KOPT-K1 (cell line): Measurements from ENCODE around the gene LGR5.

Experiments
- H3K27ac ChIP-seq: fragments of 200-600 bp; sonication (generic); 2 replicates; pipeline ENCODE4 v1.5.1; 2016; ENCODE audit warnings: antibody characterized with exemption, mild to moderate bottlenecking, low read depth, low read length; ENCODE audit not compliant: poor library complexity, severe bottlenecking
- H3K36me3 ChIP-seq: fragments of 200-600 bp; sonication (generic); 2 replicates; pipeline ENCODE4 v1.5.1; 2017; ENCODE audit warnings: antibody characterized with exemption, mild to moderate bottlenecking, low read length, moderate library complexity; ENCODE audit not compliant: insufficient read depth
- H3K9me3 ChIP-seq: fragments of 200-600 bp; sonication (generic); 2 replicates; pipeline ENCODE4 v1.5.1; 2017; ENCODE audit warnings: antibody characterized with exemption, low read length, mild to moderate bottlenecking; ENCODE audit not compliant: insufficient read depth, poor library complexity, severe bottlenecking

Gene LGR5

GRCh38 chr12:71448150-71448581 lies 8.6 kb downstream of the LGR5 start:
- H3K36me3 ChIP-seq: no peaks in the 10 kb centered on the region
- no peak overlapping the region for H3K27ac ChIP-seq
- no peaks in the 10 kb centered on the region for H3K9me3 ChIP-seq

- H3K36me3 ChIP-seq: no peaks in the 10 kb centered on the region
- H3K27ac ChIP-seq: no peak overlapping the region
- no peaks in the 10 kb centered on the region for H3K9me3 ChIP-seq
Measured at GRCh38 chr12:71449373-71450070, 9.9 kb downstream of the LGR5 start.

- Histone ChIP-seq H3K27ac (no peak overlapping the region), H3K36me3 (no peaks in the 10 kb centered on the region)
Measured at GRCh38 chr12:71452006-71452405, 12.4 kb downstream of the LGR5 start.

DNA sequence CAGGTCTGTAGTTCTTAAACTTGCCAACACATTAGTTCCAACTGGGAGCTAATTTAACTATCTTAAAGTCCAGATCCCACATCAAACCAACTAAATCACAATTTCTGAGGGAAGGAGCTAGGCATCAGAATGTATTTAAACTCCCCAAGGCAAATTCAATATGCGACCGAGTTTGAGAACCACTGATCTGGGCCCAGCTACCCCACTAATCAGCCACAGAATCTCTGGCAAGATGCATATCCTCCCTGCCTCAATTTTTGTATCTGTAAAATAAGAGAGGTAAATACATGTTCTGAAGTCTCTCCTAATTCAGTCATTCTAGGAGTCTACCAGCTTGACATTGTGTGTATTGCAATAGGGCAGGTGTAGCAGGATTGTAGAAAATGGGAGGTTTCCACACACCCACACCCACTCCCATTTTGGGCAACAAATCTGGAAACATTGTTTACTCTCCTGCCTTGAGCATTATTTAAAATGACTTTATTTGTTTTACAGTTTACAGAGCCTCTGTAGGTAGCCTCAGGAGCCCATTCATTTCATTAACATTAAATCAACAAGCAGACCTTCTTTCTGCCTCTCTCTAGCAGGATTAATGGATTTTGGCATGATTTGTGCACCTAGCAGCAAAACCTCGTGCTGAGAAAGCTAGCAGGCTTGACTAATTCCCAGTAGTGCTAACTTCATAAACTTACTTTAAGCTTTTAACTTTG lies 15.6 kb downstream of the LGR5 start:
- H3K27ac ChIP-seq: no peak overlapping the region
- H3K36me3 ChIP-seq: no peaks in the 10 kb centered on the region
- no peaks in the 10 kb centered on the region for H3K9me3 ChIP-seq

More at GRCh38 chr12:71452006-71452405, 12.4 kb downstream of the LGR5 start:
- no peaks in the 10 kb centered on the region for H3K9me3 ChIP-seq

DNA sequence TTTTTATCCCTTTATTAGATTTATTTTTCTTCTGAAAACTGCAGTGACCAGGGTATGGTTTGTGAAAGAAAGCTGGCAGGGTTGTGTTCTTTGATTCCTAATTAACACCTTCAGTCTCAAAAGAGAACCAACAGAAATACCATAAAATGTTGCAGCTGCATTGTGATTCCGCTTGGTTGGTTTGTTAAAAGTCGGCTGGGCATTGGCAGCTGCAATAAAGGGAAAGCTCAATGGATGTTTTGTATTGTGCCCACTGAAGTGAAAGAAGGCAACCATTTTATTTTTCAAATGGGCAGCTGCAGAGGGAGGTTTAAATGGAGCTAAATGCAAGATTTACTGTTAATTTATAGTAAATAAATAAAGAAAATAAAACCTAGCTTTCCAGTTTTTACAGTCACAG lies 16.7 kb downstream of the LGR5 start:
- Histone ChIP-seq H3K36me3 (no peaks in the 10 kb centered on the region), H3K27ac (no peak overlapping the region), H3K9me3 (no peaks in the 10 kb centered on the region)

DNA sequence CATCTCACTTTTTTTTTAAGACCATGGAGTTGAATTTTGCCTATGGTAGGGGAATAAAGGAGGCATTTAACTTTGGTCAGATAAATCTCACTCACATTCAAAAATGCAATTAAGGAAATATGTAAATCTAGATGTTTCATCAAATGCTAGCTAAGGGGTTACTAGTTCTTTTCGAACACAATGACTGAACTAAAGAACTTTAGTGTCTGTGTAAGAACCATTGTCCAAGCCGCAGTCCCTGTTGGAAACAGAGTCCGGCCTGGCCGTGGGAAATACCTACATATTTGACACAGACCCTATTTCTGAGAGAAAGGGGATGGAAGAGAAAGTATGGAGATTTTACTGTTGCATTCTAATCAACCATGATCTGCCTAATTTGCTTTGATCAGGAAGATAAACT lies 17.4 kb downstream of the LGR5 start:
- H3K36me3 ChIP-seq: no peaks in the 10 kb centered on the region

GRCh38 chr12:71460318-71460717 lies 20.7 kb downstream of the LGR5 start:
- H3K36me3 ChIP-seq: no peaks in the 10 kb centered on the region
- no peak overlapping the region for H3K27ac ChIP-seq
- H3K9me3 ChIP-seq: no peaks in the 10 kb centered on the region

More for the DNA sequence above, 17.4 kb downstream of the LGR5 start:
- Histone ChIP-seq H3K9me3 (no peaks in the 10 kb centered on the region), H3K27ac (no peak overlapping the region)

- Histone ChIP-seq H3K9me3 (no peaks in the 10 kb centered on the region), H3K27ac (no peak overlapping the region), H3K36me3 (no peaks in the 10 kb centered on the region)
Measured at GRCh38 chr12:71460850-71461609, 21.4 kb downstream of the LGR5 start.

GRCh38 chr12:71461787-71462328 lies 22.3 kb downstream of the LGR5 start:
- Histone ChIP-seq H3K9me3 (no peaks in the 10 kb centered on the region), H3K27ac (no peak overlapping the region), H3K36me3 (no peaks in the 10 kb centered on the region)

DNA sequence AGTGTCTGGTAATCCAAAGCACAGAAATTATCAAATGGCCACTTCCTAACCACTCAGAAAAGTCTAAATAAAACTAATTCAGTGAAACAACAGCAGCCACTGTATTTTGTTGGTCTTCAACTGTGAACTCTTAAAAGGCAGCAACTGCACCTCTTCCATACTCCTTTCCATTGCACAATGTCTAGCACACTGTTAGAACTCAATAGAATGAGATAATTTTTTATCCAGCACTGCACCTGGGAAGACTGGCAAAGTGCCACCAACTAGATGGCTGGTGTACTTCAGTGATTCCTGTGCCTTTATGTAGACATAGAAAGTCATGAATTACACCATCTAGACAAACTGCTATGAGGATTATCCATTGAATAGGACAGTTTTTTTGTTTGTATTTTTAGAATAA lies 26.2 kb downstream of the LGR5 start:
- no peaks in the 10 kb centered on the region for H3K36me3 ChIP-seq
- H3K9me3 ChIP-seq: no peaks in the 10 kb centered on the region
- no peak overlapping the region for H3K27ac ChIP-seq

- no peaks in the 10 kb centered on the region for H3K36me3 ChIP-seq
- no peak overlapping the region for H3K27ac ChIP-seq
- no peaks in the 10 kb centered on the region for H3K9me3 ChIP-seq
Measured at GRCh38 chr12:71469258-71469750, 29.7 kb downstream of the LGR5 start.

DNA sequence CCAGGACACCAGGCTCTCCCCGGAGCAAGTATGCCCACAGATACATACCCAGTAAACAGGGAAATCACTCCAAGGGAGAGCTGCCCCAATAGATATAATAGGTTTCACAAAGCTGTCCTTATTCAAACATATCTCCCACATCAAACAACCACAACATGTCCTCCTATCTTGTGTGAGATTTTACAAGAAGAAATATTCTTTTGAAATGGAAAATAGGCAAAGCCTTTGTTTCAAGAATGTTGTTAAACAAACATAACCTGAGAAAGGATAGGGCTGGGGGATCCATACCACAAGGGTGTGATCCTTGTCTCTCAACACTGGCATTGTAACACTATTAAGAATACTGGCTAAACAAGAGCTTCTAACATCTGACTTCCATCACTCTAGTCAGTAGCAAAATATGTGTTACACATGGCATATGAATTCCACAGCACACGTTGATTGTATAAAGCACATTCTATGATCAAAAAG lies 32.9 kb downstream of the LGR5 start:
- H3K36me3 ChIP-seq: no peaks in the 10 kb centered on the region
- no peak overlapping the region for H3K27ac ChIP-seq
- no peaks in the 10 kb centered on the region for H3K9me3 ChIP-seq

GRCh38 chr12:71474791-71475190 lies 35.2 kb downstream of the LGR5 start:
- H3K27ac ChIP-seq: no peak overlapping the region
- H3K9me3 ChIP-seq: no peaks in the 10 kb centered on the region
- H3K36me3 ChIP-seq: no peaks in the 10 kb centered on the region

DNA sequence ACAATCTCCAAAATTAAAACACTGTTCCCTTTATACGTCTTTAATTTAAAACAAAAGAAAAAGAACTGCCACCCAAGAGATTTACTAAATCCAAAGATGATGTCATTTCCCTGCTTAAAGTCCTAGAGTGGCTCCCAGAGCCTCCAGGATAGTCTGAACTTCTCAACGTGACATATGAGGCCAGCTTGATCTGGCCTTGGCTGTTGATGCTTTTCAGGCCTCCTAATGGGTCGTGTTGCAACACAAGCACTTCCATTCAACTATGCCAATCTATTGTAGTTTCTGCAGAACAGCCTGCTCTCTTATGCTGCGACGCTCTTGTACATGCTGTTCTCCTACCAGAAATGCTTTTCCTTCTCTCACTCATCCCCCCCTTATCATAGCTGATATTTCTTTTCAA lies 35.7 kb downstream of the LGR5 start:
- H3K27ac ChIP-seq: no peak overlapping the region
- no peaks in the 10 kb centered on the region for H3K36me3 ChIP-seq
- H3K9me3 ChIP-seq: no peaks in the 10 kb centered on the region

- H3K9me3 ChIP-seq: no peaks in the 10 kb centered on the region
- H3K36me3 ChIP-seq: no peaks in the 10 kb centered on the region
- H3K27ac ChIP-seq: no peak overlapping the region
Measured at GRCh38 chr12:71476513-71476912, 36.9 kb downstream of the LGR5 start.
